Activated B cell treated with CpG ODN at 0.5 μM for 24 hours (primary cell): Measurements from ENCODE around the gene GRK1. TPM values are rescaled to one million over a fixed set of nuclear protein-coding genes. Genes with fewer than 3 reads are reported as not detected.

ENCODE experiments used
- ATAC-seq: fragments of 200-7000 bp; cut with Tn5 transposase; one replicate; pipeline ENCODE4 v1.10.0; 2021; ENCODE audit warnings: low read depth, mild to moderate bottlenecking, moderate library complexity
- CTCF ChIA-PET: fragments of 350-600 bp; sonication (Branson Sonifier 250); formaldehyde crosslinking; loops from one replicate; lab custom pipeline; 2021; ENCODE audit warnings: antibody characterized with exemption; lab: Charles Lee
- POLR2A ChIA-PET: fragments of 350-600 bp; sonication (Branson Sonifier 250); formaldehyde crosslinking; loops from one replicate; lab custom pipeline; 2021; ENCODE audit warnings: antibody characterized with exemption; lab: Charles Lee
- DNase-seq: peaks from one replicate; pipeline ENCODE4 v3.0.0; 2022
- H3K27ac Mint-ChIP-seq: one replicate; pipeline ENCODE4 v1.8.0; 2020; ENCODE audit warnings: mixed read lengths
- H3K27me3 Mint-ChIP-seq: one replicate; pipeline ENCODE4 v1.8.0; 2021; ENCODE audit warnings: mixed read lengths
- H3K36me3 Mint-ChIP-seq: one replicate; pipeline ENCODE4 v1.8.0; 2021; ENCODE audit warnings: low read depth, mixed read lengths
- H3K4me1 Mint-ChIP-seq: one replicate; pipeline ENCODE4 v1.8.0; 2021; ENCODE audit warnings: mixed read lengths
- H3K4me3 Mint-ChIP-seq: one replicate; pipeline ENCODE4 v1.8.0; 2020; ENCODE audit warnings: mild to moderate bottlenecking, mixed read lengths
- H3K9me3 Mint-ChIP-seq: one replicate; pipeline ENCODE4 v1.8.0; 2020; ENCODE audit warnings: mixed read lengths
- CTCF ChIP-seq: fragments of 200-600 bp; IDR thresholded peaks from one replicate; pipeline ENCODE4 v1.8.0; 2022; ENCODE audit warnings: antibody characterized with exemption, mild to moderate bottlenecking
- intact Hi-C: fragments of 100-400 bp; cut with micrococcal nuclease; formaldehyde crosslinking; loops from one replicate; pipeline ENCODE4 v1.15.1; 2024
- total RNA-seq: library from RNA; stranded (reverse); gene quantifications from 2 replicates; pipeline ENCODE4 v1.2.3, GENCODE V29; 2022

Gene GRK1
- total RNA-seq, 1 donor from 2014 or later: 0.07 TPM

- Mint-ChIP-seq H3K9me3 (no peaks in the 10 kb centered on the region), H3K4me1 (peaks cover 9% of the 10 kb centered on the region), H3K4me3 (no peak overlapping the region), H3K36me3 (no peaks in the 10 kb centered on the region), H3K27me3 (peaks cover 4% of the 10 kb centered on the region), H3K27ac (no peak overlapping the region)
- CTCF ChIA-PET: no interaction called here
- POLR2A ChIA-PET: no interaction called here
- intact Hi-C loops: no loop called here
- DNase-seq (no peak), ATAC-seq (no peak)
- TF ChIP-seq CTCF: no peak
Measured at GRCh38 chr13:113735194-113735593, 68.2 kb downstream of the GRK1 start.

GRCh38 chr13:113735750-113736149 lies 68.7 kb downstream of the GRK1 start:
- H3K27me3 Mint-ChIP-seq: peaks cover 4% of the 10 kb centered on the region
- CTCF ChIA-PET: no interaction called here
- TF ChIP-seq CTCF: no peak
- H3K4me1 Mint-ChIP-seq: peaks cover 9% of the 10 kb centered on the region
- DNase-seq (no peak), ATAC-seq (no peak)
- no peak overlapping the region for H3K4me3 Mint-ChIP-seq
- H3K27ac Mint-ChIP-seq: no peak overlapping the region
- intact Hi-C loops: no loop called here
- POLR2A ChIA-PET: no interaction called here
- H3K36me3 Mint-ChIP-seq: no peaks in the 10 kb centered on the region
- H3K9me3 Mint-ChIP-seq: no peaks in the 10 kb centered on the region

GRCh38 chr13:113736258-113736731 lies 69.3 kb downstream of the GRK1 start:
- H3K36me3 Mint-ChIP-seq: no peaks in the 10 kb centered on the region
- no peak for TF ChIP-seq CTCF
- peaks cover 10% of the 10 kb centered on the region for H3K4me1 Mint-ChIP-seq
- ChIA-PET POLR2A (no interaction called here), CTCF (no interaction called here)
- intact Hi-C loops: no loop called here
- DNase-seq (no peak), ATAC-seq (no peak)
- H3K9me3 Mint-ChIP-seq: no peaks in the 10 kb centered on the region
- no peak overlapping the region for H3K4me3 Mint-ChIP-seq
- no peak overlapping the region for H3K27ac Mint-ChIP-seq
- peaks cover 6% of the 10 kb centered on the region for H3K27me3 Mint-ChIP-seq

- CTCF ChIA-PET: no interaction called here
- ATAC-seq: no peak
Measured at GRCh38 chr13:113737803-113738202, 70.8 kb downstream of the GRK1 start.

More at GRCh38 chr13:113737803-113738202, 70.8 kb downstream of the GRK1 start:
- H3K4me1 Mint-ChIP-seq: peaks cover 12% of the 10 kb centered on the region
- intact Hi-C loops: no loop called here
- no peak for DNase-seq
- H3K36me3 Mint-ChIP-seq: no peaks in the 10 kb centered on the region
- no peak for TF ChIP-seq CTCF
- no peak overlapping the region for H3K4me3 Mint-ChIP-seq
- no peaks in the 10 kb centered on the region for H3K9me3 Mint-ChIP-seq
- H3K27ac Mint-ChIP-seq: no peak overlapping the region
- POLR2A ChIA-PET: no interaction called here
- peaks cover 13% of the 10 kb centered on the region for H3K27me3 Mint-ChIP-seq
